Lung (tissue), 12 donors: ENCODE results near the gene RXRB. TPM values are rescaled to one million over a fixed set of nuclear protein-coding genes. Genes with fewer than 3 reads are reported as not detected.

Experiments used
- ATAC-seq: fragments of 200-7000 bp; cut with Tn5 transposase; one replicate; pipeline ENCODE4 v1.9.1; 2020; ENCODE audit warnings: moderate number of reproducible peaks; ENCODE audit not compliant: insufficient read depth, low FRiP score
- DNase-seq, 3 donors: peaks; one replicate each; pipeline ENCODE4 v3.0.0-alpha.2; 2013 to 2017
- H3K27ac ChIP-seq, 2 donors: one replicate each; pipeline ENCODE4 v1.5.1; 2013; ENCODE audit warnings: mild to moderate bottlenecking in 2 of 2, moderate library complexity in 2 of 2, control low read depth in 1 of 2, inconsistent platforms in 1 of 2, low read depth in 1 of 2, low read length in 1 of 2
- H3K27me3 ChIP-seq, 3 donors: one replicate each; pipeline ENCODE4 v1.5.1; 2013; ENCODE audit warnings: low read length in 2 of 3; ENCODE audit not compliant: control insufficient read depth in 3 of 3, insufficient read depth in 3 of 3
- H3K36me3 ChIP-seq, 4 donors: one replicate each; pipeline ENCODE4 v1.5.1; 2013; ENCODE audit warnings: low read length in 4 of 4, mild to moderate bottlenecking in 1 of 4, moderate library complexity in 1 of 4; ENCODE audit not compliant: control insufficient read depth in 4 of 4, insufficient read depth in 4 of 4
- H3K4me1 ChIP-seq, 5 donors: one replicate each; pipeline ENCODE4 v1.5.1; 2013; ENCODE audit warnings: low read length in 5 of 5, mild to moderate bottlenecking in 2 of 5, moderate library complexity in 1 of 5; ENCODE audit not compliant: control insufficient read depth in 5 of 5, insufficient read depth in 5 of 5
- H3K4me3 ChIP-seq: one replicate; pipeline ENCODE4 v1.5.1; 2013; ENCODE audit warnings: mild to moderate bottlenecking, control low read depth, moderate library complexity
- H3K9ac ChIP-seq, 2 donors: one replicate each; pipeline ENCODE4 v1.5.1; 2013; ENCODE audit warnings: low read length in 2 of 2, control low read depth in 1 of 2; ENCODE audit not compliant: insufficient read depth in 1 of 2
- H3K9me3 ChIP-seq, 4 donors: one replicate each; pipeline ENCODE4 v1.5.1; 2013; ENCODE audit warnings: low read length in 3 of 4, mild to moderate bottlenecking in 1 of 4, moderate library complexity in 1 of 4; ENCODE audit not compliant: control insufficient read depth in 4 of 4, insufficient read depth in 3 of 4
- CTCF ChIP-seq: IDR thresholded peaks from 2 replicates; pipeline ENCODE4 v1.5.1; 2012; ENCODE audit warnings: mild to moderate bottlenecking; ENCODE audit errors: control extremely low read depth, extremely low read depth
- WGBS, 2 donors: extraction: QIAGEN DNeasy Blood & Tissue Kit; methylation state at CpG; one replicate each; pipeline ENCODE4 v1.1.7; 2013; 5-methylcytosine and 5-hydroxymethylcytosine counted together
- polyA plus RNA-seq, 2 donors: library from polyadenylated mRNA; stranded (reverse); fragments of 200-250 nt; gene quantifications; one replicate each; pipeline ENCODE4 v1.2.1, GENCODE V29; 2013
- total RNA-seq, 2 donors: library from RNA; depleted of rRNA in 1 of 2; stranded (reverse); fragments of >200 nt in 1 of 2; gene quantifications; one replicate each; pipeline ENCODE4 v1.2.1, GENCODE V29; 2014 to 2021
- donor health status: control.
- donor health status: control.
- donor health status: Bipolar disorder and iron deficiency.
- donor health status: healthy.
- donor health status: DM: yes; HTN: yes; CAD: no.

Gene RXRB
- total and polyA plus RNA-seq, 4 donors, result 27.4 to 38.7 (median 31.1) TPM

- Histone ChIP-seq H3K27me3 (no peaks in the 10 kb centered on the region), H3K27ac (peak overlapping the region in 1 of 2 donors; percentile 95), H3K4me1 (peaks cover 8 to 36% (median 19%) of the 10 kb centered on the region in 5 donors), H3K4me3 (no peak overlapping the region), H3K9me3 (no peaks in the 10 kb centered on the region), H3K36me3 (peaks cover 0 to 47% (median 40%) of the 10 kb centered on the region in 4 donors), H3K9ac (peak overlapping the region in 1 of 2 donors; percentile 41)
- DNase-seq (no peak), ATAC-seq (no peak)
- WGBS, 2 donors, result 42 to 53% methylated on average over 3 of the region's 3 CpGs
- no peak for TF ChIP-seq CTCF
Measured at GRCh38 chr6:33198853-33199436, 1.5 kb downstream of the RXRB start.

GRCh38 chr6:33198159-33198852 lies 2.2 kb downstream of the RXRB start:
- Histone ChIP-seq H3K36me3 (peaks cover 0 to 43% (median 35%) of the 10 kb centered on the region in 4 donors), H3K27ac (no peak overlapping the region), H3K4me3 (no peak overlapping the region), H3K4me1 (peaks cover 4 to 34% (median 17%) of the 10 kb centered on the region in 5 donors), H3K9me3 (no peaks in the 10 kb centered on the region), H3K9ac (no peak overlapping the region), H3K27me3 (no peaks in the 10 kb centered on the region)
- WGBS, 2 donors, result 76 to 87% methylated on average over 6 of the region's 6 CpGs
- DNase-seq (no peak), ATAC-seq (no peak)
- no peak for TF ChIP-seq CTCF

- 40 to 56% methylated on average over 12 of the region's 12 CpGs for WGBS, 2 donors
- peaks cover 0 to 39% (median 28%) of the 10 kb centered on the region in 4 donors for H3K36me3 ChIP-seq
- ATAC-seq, result peak; percentile 15
- no peak overlapping the region for H3K27ac ChIP-seq
- H3K9me3 ChIP-seq, result no peaks in the 10 kb centered on the region
- H3K4me1 ChIP-seq, result peaks cover 8 to 39% (median 17%) of the 10 kb centered on the region in 5 donors
- peaks cover 0 to 4% (median 1%) of the 10 kb centered on the region in 3 donors for H3K27me3 ChIP-seq
- H3K4me3 ChIP-seq, result no peak overlapping the region
- DNase-seq, result peak in 2 of 3 donors; percentile 51 to 61
- H3K9ac ChIP-seq, result no peak overlapping the region
- peak; percentile 18 for TF ChIP-seq CTCF
Measured at GRCh38 chr6:33197431-33198048, 2.9 kb downstream of the RXRB start.
